Measurements from ENCODE around the gene SPTBN1. TPM values are rescaled to one million over a fixed set of nuclear protein-coding genes. Genes with fewer than 3 reads are reported as not detected.

SPTBN1 gene
- total RNA-seq, 2 donors from 2014 or later: 179 to 194 TPM

DNA sequence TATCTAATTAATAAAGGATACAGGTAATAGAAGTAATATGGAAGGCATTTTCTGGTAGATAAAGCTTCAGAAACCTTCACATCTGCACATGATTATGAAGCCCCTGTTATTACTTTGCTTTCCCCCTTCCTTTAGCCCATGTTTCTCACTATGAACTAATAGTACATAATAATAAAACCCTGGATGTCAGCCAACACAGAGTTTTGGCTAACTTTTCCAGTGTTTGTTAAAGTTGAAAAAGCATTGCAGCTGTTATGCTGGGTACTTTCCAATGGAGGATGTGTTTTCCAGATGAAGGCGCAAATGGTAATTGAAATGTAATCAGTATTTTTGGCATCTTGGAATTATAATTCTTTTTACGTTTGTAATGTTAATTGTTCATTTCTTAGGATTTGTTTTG lies 43.5 kb downstream of the SPTBN1 start:
- H3K4me1 Mint-ChIP-seq: peaks cover 33% of the 10 kb centered on the region

DNA sequence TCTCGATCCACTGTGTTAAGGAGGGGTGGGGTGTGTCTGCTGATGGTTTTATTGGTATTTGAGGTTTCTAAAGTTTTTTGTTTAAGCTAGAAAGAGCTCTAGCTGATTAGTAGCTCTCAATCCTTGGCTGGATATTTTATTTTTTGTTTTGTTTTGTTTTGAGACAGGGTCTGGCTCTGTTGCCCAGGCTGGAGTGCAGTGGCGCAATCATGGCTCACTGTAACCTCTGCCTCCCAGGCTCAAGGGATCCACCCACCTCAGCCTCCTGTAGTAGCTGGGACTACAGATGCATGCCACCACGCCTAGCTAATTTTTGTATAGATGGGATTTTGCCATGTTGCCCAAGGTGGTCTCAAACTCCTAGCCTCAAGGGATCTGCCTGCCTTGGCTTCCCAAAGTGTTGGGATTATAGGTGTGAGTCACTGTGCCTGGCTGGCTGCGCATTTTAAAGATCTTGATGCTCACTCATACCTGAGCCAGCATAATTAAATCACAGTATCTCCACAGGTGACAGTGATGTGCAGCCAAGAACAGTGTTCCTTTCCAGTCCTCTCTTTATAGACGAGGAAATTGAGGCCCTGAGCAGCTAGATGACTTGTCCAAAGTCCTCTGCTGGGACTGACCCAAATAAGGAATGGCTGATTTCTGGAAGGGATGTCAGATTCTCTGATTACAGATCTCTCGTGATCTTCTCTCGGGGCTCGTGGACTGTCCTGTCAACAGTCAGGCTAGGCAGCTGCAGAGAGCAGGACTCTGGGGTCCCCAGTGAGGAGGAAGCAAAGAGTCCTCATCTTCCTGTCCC lies 44.5 kb downstream of the SPTBN1 start:
- no peaks in the 10 kb centered on the region for H3K9me3 ChIP-seq (ENCODE audit: control insufficient read depth, low read length)
- H3K4me1 ChIP-seq (ENCODE audit: control insufficient read depth, insufficient read depth, low read length): no peaks in the 10 kb centered on the region
- Mint-ChIP-seq H3K27ac (no peak overlapping the region), H3K4me1 (peaks cover 42% of the 10 kb centered on the region), H3K9me3 (no peaks in the 10 kb centered on the region), H3K27me3 (ENCODE audit: insufficient read depth) (no peaks in the 10 kb centered on the region), H3K36me3 (ENCODE audit: low read depth) (no peaks in the 10 kb centered on the region), H3K4me3 (no peak overlapping the region)
- no peak overlapping the region for H3K4me3 ChIP-seq (ENCODE audit: low read length)
- H3K9ac ChIP-seq (ENCODE audit: extremely low read depth, low read length, poor library complexity, severe bottlenecking): no peak overlapping the region
- no peak overlapping the region for H3K27ac ChIP-seq (ENCODE audit: low read depth, low read length)
- no peaks in the 10 kb centered on the region for H3K36me3 ChIP-seq (ENCODE audit: control insufficient read depth, insufficient read depth, low read length)
- TF ChIP-seq, protein P1, sequence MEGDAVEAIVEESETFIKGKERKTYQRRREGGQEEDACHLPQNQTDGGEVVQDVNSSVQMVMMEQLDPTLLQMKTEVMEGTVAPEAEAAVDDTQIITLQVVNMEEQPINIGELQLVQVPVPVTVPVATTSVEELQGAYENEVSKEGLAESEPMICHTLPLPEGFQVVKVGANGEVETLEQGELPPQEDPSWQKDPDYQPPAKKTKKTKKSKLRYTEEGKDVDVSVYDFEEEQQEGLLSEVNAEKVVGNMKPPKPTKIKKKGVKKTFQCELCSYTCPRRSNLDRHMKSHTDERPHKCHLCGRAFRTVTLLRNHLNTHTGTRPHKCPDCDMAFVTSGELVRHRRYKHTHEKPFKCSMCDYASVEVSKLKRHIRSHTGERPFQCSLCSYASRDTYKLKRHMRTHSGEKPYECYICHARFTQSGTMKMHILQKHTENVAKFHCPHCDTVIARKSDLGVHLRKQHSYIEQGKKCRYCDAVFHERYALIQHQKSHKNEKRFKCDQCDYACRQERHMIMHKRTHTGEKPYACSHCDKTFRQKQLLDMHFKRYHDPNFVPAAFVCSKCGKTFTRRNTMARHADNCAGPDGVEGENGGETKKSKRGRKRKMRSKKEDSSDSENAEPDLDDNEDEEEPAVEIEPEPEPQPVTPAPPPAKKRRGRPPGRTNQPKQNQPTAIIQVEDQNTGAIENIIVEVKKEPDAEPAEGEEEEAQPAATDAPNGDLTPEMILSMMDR (conservative IDR thresholded peaks at IDR 0.05): no peak
- H3K27me3 ChIP-seq (ENCODE audit: control insufficient read depth, insufficient read depth, low read length, poor library complexity, severe bottlenecking): no peaks in the 10 kb centered on the region
- DNase-seq: no peak
- WGBS, 2 experiments (ENCODE audit: insufficient coverage in 1 of 2, insufficient read length in 1 of 2): 89 to 100% methylated on average over 5 to 8 of the region's 8 CpGs

More for the DNA sequence above, 43.5 kb downstream of the SPTBN1 start:
- Histone ChIP-seq H3K36me3 (ENCODE audit: control insufficient read depth, insufficient read depth, low read length) (no peaks in the 10 kb centered on the region), H3K27me3 (ENCODE audit: control insufficient read depth, insufficient read depth, low read length, poor library complexity, severe bottlenecking) (no peaks in the 10 kb centered on the region), H3K9ac (ENCODE audit: extremely low read depth, low read length, poor library complexity, severe bottlenecking) (no peak overlapping the region), H3K27ac (ENCODE audit: low read depth, low read length) (no peak overlapping the region), H3K4me1 (ENCODE audit: control insufficient read depth, insufficient read depth, low read length) (no peaks in the 10 kb centered on the region), H3K9me3 (ENCODE audit: control insufficient read depth, low read length) (no peaks in the 10 kb centered on the region), H3K4me3 (ENCODE audit: low read length) (no peak overlapping the region)
- H3K4me3 Mint-ChIP-seq: no peak overlapping the region
- H3K36me3 Mint-ChIP-seq (ENCODE audit: low read depth): no peaks in the 10 kb centered on the region
- no peak overlapping the region for H3K27ac Mint-ChIP-seq
- WGBS, 2 experiments (ENCODE audit: insufficient coverage in 1 of 2, insufficient read length in 1 of 2): 90 to 94% methylated on average over 2 of the region's 2 CpGs
- no peak for DNase-seq
- H3K27me3 Mint-ChIP-seq (ENCODE audit: insufficient read depth): no peaks in the 10 kb centered on the region
- TF ChIP-seq, protein P1 (conservative IDR thresholded peaks at IDR 0.05): no peak
- no peaks in the 10 kb centered on the region for H3K9me3 Mint-ChIP-seq

DNA sequence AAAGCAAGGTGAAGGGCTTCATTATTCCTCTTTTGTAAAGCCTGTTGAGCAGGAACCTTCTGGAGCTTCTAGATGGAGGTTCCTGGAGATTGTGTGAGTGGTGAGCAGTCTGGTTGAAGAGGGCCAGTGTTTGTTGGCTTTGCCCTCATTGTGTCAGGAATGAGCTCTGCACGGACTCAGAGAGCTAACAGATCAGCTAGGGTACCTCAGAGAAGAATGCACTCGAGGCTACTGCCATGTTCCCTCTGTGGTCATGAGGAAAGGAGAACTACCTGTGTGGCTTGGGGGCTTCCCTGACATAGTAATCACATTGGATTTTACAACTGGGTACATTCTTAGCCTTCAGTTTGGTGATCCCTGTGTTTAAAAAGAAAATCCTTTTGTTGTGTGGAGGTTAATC lies 46.6 kb downstream of the SPTBN1 start:
- no peaks in the 10 kb centered on the region for H3K36me3 Mint-ChIP-seq (ENCODE audit: low read depth)
- H3K4me3 Mint-ChIP-seq: no peak overlapping the region
- Histone ChIP-seq H3K36me3 (ENCODE audit: control insufficient read depth, insufficient read depth, low read length) (no peaks in the 10 kb centered on the region), H3K9ac (ENCODE audit: extremely low read depth, low read length, poor library complexity, severe bottlenecking) (no peak overlapping the region), H3K27ac (ENCODE audit: low read depth, low read length) (no peak overlapping the region), H3K4me1 (ENCODE audit: control insufficient read depth, insufficient read depth, low read length) (no peaks in the 10 kb centered on the region), H3K4me3 (ENCODE audit: low read length) (no peak overlapping the region), H3K27me3 (ENCODE audit: control insufficient read depth, insufficient read depth, low read length, poor library complexity, severe bottlenecking) (no peaks in the 10 kb centered on the region), H3K9me3 (ENCODE audit: control insufficient read depth, low read length) (no peaks in the 10 kb centered on the region)
- 84 to 90% methylated on average over 2 of the region's 2 CpGs for WGBS, 2 experiments (ENCODE audit: insufficient coverage in 1 of 2, insufficient read length in 1 of 2)
- H3K9me3 Mint-ChIP-seq: no peaks in the 10 kb centered on the region
- TF ChIP-seq, protein P1 (conservative IDR thresholded peaks at IDR 0.05): no peak
- peaks cover 33% of the 10 kb centered on the region for H3K4me1 Mint-ChIP-seq
- H3K27me3 Mint-ChIP-seq (ENCODE audit: insufficient read depth): no peaks in the 10 kb centered on the region
- H3K27ac Mint-ChIP-seq: no peak overlapping the region
- no peak for DNase-seq

All from endodermal cell (in vitro differentiated cells).